ENCODE measurements around the gene EDDM3A. TPM values are rescaled to one million over a fixed set of nuclear protein-coding genes. Genes with fewer than 3 reads are reported as not detected.
"Not testable (repeated sequence)": the region's sequence is repeated elsewhere in the genome, so short reads cannot be mapped to it uniquely, and the experiment has no call there.

The EDDM3A gene
- total RNA-seq, 1 donor from 2014 or later = not detected

- Mint-ChIP-seq H3K27me3 (ENCODE audit: unreplicated experiment) (peaks cover 2% of the 10 kb centered on the region), H3K9me3 (ENCODE audit: unreplicated experiment) (no peaks in the 10 kb centered on the region), H3K4me3 (ENCODE audit: unreplicated experiment) (no peak overlapping the region), H3K27ac (ENCODE audit: unreplicated experiment) (no peak overlapping the region), H3K4me1 (ENCODE audit: unreplicated experiment) (no peaks in the 10 kb centered on the region), H3K36me3 (ENCODE audit: unreplicated experiment) (no peaks in the 10 kb centered on the region)
- no peak for DNase-seq (ENCODE audit: extremely low spot score, unreplicated experiment)
- TF ChIP-seq, protein P1, sequence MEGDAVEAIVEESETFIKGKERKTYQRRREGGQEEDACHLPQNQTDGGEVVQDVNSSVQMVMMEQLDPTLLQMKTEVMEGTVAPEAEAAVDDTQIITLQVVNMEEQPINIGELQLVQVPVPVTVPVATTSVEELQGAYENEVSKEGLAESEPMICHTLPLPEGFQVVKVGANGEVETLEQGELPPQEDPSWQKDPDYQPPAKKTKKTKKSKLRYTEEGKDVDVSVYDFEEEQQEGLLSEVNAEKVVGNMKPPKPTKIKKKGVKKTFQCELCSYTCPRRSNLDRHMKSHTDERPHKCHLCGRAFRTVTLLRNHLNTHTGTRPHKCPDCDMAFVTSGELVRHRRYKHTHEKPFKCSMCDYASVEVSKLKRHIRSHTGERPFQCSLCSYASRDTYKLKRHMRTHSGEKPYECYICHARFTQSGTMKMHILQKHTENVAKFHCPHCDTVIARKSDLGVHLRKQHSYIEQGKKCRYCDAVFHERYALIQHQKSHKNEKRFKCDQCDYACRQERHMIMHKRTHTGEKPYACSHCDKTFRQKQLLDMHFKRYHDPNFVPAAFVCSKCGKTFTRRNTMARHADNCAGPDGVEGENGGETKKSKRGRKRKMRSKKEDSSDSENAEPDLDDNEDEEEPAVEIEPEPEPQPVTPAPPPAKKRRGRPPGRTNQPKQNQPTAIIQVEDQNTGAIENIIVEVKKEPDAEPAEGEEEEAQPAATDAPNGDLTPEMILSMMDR (IDR thresholded peaks at IDR 0.05) = no peak
Measured at GRCh38 chr14:20732979-20733635, 12.6 kb upstream of the EDDM3A start.

DNA sequence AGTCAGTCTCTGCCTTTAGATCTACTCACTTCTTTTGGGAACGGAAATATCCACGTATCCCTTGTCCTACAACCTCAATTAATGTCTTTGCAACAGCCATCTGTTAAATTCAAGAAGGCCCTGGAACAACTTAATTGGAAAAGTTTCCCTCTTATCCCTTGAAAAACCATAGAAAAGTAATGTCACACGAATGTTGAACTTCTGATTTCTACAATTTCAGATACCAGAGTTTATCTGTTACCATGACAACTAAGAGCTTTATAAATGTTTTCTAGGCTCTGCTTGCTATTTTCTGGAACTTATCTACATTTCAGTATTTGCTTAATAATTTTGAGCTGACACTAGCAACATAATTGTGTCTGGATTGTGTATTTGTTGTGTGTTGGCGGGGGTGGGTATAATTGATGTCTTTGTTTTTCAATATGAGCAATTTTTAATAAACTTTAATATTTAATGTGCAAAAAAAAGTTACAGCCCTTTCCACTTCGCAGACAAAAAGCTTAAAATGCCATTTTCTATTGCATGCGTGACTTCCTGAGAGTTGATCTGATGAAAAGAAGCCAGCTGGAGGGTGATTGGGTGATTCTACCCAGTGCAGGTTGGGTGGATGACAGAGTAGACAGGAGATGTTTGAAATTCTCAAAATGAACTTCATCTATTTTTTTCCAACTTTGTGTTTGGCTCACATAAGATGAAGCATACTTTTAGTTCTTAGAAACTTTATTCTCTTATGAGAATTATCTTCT is 11.8 kb upstream of the EDDM3A start:
- no peak for DNase-seq (ENCODE audit: extremely low spot score, unreplicated experiment)
- TF ChIP-seq, protein P1 (IDR thresholded peaks at IDR 0.05) = no peak
- Mint-ChIP-seq H3K36me3 (ENCODE audit: unreplicated experiment) (no peaks in the 10 kb centered on the region), H3K4me3 (ENCODE audit: unreplicated experiment) (no peak overlapping the region), H3K4me1 (ENCODE audit: unreplicated experiment) (no peaks in the 10 kb centered on the region), H3K27me3 (ENCODE audit: unreplicated experiment) (no peaks in the 10 kb centered on the region), H3K27ac (ENCODE audit: unreplicated experiment) (no peak overlapping the region), H3K9me3 (ENCODE audit: unreplicated experiment) (no peaks in the 10 kb centered on the region)

DNA sequence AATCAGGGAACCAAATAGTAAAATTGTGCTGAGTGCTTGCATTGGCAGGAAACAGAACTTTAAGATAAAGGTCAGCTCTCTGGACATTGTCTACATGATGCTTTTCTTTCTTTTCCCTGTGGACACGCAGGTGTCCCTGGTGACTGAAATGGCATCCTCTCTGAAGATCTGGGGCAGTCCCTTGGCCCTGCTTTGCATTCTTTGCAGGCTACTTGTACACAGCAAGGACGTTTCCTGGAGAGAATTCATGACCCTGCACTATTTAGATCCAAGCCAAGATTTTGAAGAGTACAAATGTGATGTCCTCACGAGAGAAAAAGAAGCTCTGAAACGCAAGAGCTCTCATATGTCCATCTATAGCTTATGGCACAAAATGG is 11.3 kb upstream of the EDDM3A start:
- no peak for DNase-seq (ENCODE audit: extremely low spot score, unreplicated experiment)
- H3K27me3 Mint-ChIP-seq (ENCODE audit: unreplicated experiment) = no peaks in the 10 kb centered on the region
- H3K4me3 Mint-ChIP-seq (ENCODE audit: unreplicated experiment) = no peak overlapping the region
- no peaks in the 10 kb centered on the region for H3K36me3 Mint-ChIP-seq (ENCODE audit: unreplicated experiment)
- TF ChIP-seq, protein P1 (IDR thresholded peaks at IDR 0.05) = no peak
- H3K27ac Mint-ChIP-seq (ENCODE audit: unreplicated experiment) = no peak overlapping the region
- no peaks in the 10 kb centered on the region for H3K4me1 Mint-ChIP-seq (ENCODE audit: unreplicated experiment)
- H3K9me3 Mint-ChIP-seq (ENCODE audit: unreplicated experiment) = no peaks in the 10 kb centered on the region

DNA sequence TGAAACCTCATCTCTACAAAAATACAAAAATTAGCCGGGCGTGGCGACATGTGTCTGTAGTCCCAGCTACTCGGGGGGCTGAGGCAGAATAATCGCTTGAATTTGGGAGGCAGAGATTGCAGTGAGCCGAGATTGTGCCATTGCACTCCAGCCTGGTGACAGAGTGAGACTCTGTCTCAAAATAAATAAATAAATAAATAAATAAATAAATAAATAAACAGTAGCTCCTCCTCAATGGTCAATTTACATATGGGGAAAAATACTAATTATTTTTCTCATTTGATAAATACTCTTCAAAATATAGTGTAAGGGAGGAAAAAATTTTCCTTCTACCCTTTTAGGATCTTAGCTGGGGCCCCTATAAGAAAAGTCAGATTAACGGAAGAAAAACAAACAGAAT is 7.4 kb upstream of the EDDM3A start:
- DNase-seq (ENCODE audit: extremely low spot score, unreplicated experiment); H3K4me1 Mint-ChIP-seq (ENCODE audit: unreplicated experiment); H3K9me3 Mint-ChIP-seq (ENCODE audit: unreplicated experiment); H3K36me3 Mint-ChIP-seq (ENCODE audit: unreplicated experiment); H3K27me3 Mint-ChIP-seq (ENCODE audit: unreplicated experiment); H3K27ac Mint-ChIP-seq (ENCODE audit: unreplicated experiment); H3K4me3 Mint-ChIP-seq (ENCODE audit: unreplicated experiment): not testable (repeated sequence)

DNA sequence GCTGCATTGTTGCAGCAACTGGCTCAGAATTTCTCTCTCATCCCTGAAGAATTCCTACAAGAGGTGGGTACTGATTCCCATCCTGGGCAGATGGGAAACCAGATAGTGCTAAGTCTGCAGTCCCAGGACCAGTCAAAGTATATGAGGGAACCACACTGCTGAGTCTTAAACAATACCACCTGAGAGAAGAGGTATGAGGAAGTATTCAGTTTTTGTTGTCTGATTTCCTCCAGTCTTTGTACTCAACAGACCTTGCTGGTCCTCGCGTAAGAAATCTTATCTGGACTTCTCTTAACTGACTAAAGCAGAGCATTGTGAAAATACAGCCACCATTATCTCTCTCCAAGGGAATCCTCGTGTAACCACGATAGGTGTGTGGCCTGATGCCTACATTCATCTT is 3.6 kb upstream of the EDDM3A start:
- no peak overlapping the region for H3K4me3 Mint-ChIP-seq (ENCODE audit: unreplicated experiment)

More for the DNA sequence above, 3.6 kb upstream of the EDDM3A start:
- no peaks in the 10 kb centered on the region for H3K36me3 Mint-ChIP-seq (ENCODE audit: unreplicated experiment)
- no peaks in the 10 kb centered on the region for H3K27me3 Mint-ChIP-seq (ENCODE audit: unreplicated experiment)
- TF ChIP-seq, protein P1 (IDR thresholded peaks at IDR 0.05) = no peak
- H3K27ac Mint-ChIP-seq (ENCODE audit: unreplicated experiment) = no peak overlapping the region
- no peaks in the 10 kb centered on the region for H3K9me3 Mint-ChIP-seq (ENCODE audit: unreplicated experiment)
- no peaks in the 10 kb centered on the region for H3K4me1 Mint-ChIP-seq (ENCODE audit: unreplicated experiment)
- no peak for DNase-seq (ENCODE audit: extremely low spot score, unreplicated experiment)
